Osteoblast (primary cell): Measurements from ENCODE around the gene FAM209B. TPM values are rescaled to one million over a fixed set of nuclear protein-coding genes. Genes with fewer than 3 reads are reported as not detected.
"Not testable (repeated sequence)": the region's sequence is repeated elsewhere in the genome, so short reads cannot be mapped to it uniquely, and the experiment has no call there.

Source experiments
- DNase-seq: peaks from one replicate; pipeline ENCODE4 v3.0.0; 2011; ENCODE audit warnings: low spot score, mixed read lengths; ENCODE audit not compliant: insufficient read length; ENCODE audit errors: missing footprints
- H2AFZ ChIP-seq: 2 replicates; pipeline ENCODE4 v1.6.0; 2011; ENCODE audit warnings: mild to moderate bottlenecking, low read length
- H3K27ac ChIP-seq: 2 replicates; pipeline ENCODE4 v1.5.1; 2011; ENCODE audit warnings: mild to moderate bottlenecking, low read depth, low read length, moderate library complexity
- H3K27me3 ChIP-seq: 2 replicates; pipeline ENCODE4 v1.6.0; 2012; ENCODE audit warnings: mild to moderate bottlenecking, control low read depth, inconsistent platforms, low read length, moderate library complexity; ENCODE audit not compliant: insufficient read depth
- H3K36me3 ChIP-seq: 2 replicates; pipeline ENCODE4 v1.5.1; 2011; ENCODE audit warnings: mild to moderate bottlenecking, low read length, control low read depth, moderate library complexity; ENCODE audit not compliant: insufficient read depth
- H3K4me1 ChIP-seq: 2 replicates; pipeline ENCODE4 v1.5.1; 2011; ENCODE audit warnings: mild to moderate bottlenecking, low read length, control low read depth, moderate library complexity; ENCODE audit not compliant: insufficient read depth
- H3K4me2 ChIP-seq: 2 replicates; pipeline ENCODE4 v1.6.0; 2011; ENCODE audit warnings: mild to moderate bottlenecking, low read length; ENCODE audit not compliant: insufficient read depth
- H3K4me3 ChIP-seq: fragments of 200-600 bp; sonication (generic); 3 replicates; pipeline ENCODE4 v1.5.1; 2012; ENCODE audit warnings: mild to moderate bottlenecking, low read length, inconsistent platforms; ENCODE audit not compliant: insufficient read depth
- H3K79me2 ChIP-seq: 2 replicates; pipeline ENCODE4 v1.6.0; 2012; ENCODE audit warnings: mild to moderate bottlenecking, low read length, control low read depth, inconsistent platforms; ENCODE audit not compliant: insufficient read depth
- H3K9me3 ChIP-seq: 2 replicates; pipeline ENCODE4 v1.5.1; 2011; ENCODE audit warnings: low read depth, low read length, control low read depth
- H4K20me1 ChIP-seq: 2 replicates; pipeline ENCODE4 v1.6.0; 2012; ENCODE audit warnings: mild to moderate bottlenecking, low read length, control low read depth; ENCODE audit not compliant: insufficient read depth
- CTCF ChIP-seq: IDR thresholded peaks from 2 replicates; pipeline ENCODE4 v1.5.1; 2011; ENCODE audit warnings: mild to moderate bottlenecking, low read depth, low read length, moderate library complexity; ENCODE audit errors: extremely low read depth
- total RNA-seq: library from RNA; depleted of rRNA; stranded (reverse); fragments of >200 nt; gene quantifications from 2 replicates; pipeline ENCODE4 v1.2.3, GENCODE V29; 2012

The FAM209B gene
- total RNA-seq, 1 donor = 0.36 TPM

DNA sequence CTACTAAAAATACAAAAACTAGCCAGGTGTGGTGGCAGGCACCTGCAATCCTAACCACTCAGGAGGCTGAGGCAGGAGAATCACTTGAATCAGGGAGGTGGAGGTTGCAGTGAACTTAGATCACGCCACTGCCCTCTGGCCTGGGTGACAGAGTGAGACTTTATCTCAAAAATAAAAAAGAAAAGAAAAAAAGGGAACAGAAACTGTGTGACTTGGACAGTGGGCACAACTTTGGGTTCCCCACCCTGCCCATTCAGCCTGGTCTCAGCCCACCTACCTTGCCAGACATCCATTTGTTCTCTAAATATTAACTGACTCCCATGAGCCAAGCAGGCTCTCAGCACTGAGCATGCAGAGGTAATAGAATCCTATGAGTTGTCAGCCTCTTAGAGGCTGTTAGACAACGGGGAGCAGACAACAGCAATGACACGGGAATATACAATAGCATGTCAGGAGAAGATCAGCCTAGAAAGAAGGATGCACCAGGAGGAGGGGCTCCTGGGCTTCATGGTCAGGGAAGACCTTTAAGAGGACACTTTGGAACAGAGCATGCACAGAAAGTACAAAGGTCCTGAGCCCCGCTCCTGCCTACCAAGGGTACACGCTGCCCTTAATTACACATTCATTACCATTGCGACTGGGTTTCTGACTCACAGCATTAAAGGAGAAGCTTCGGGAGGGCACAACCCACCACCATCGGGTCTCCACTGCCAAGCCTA, 20.0 kb downstream of the FAM209B start:
- no peak overlapping the region for H3K4me3 ChIP-seq
- H3K9me3 ChIP-seq = no peaks in the 10 kb centered on the region
- no peaks in the 10 kb centered on the region for H3K4me1 ChIP-seq
- no peak for TF ChIP-seq CTCF
- H3K79me2 ChIP-seq = no peaks in the 10 kb centered on the region
- H3K27me3 ChIP-seq = no peaks in the 10 kb centered on the region
- H3K36me3 ChIP-seq = no peaks in the 10 kb centered on the region
- H4K20me1 ChIP-seq = no peaks in the 10 kb centered on the region
- H2AFZ ChIP-seq = no peak overlapping the region
- no peak overlapping the region for H3K4me2 ChIP-seq
- DNase-seq = peak; percentile 19
- H3K27ac ChIP-seq = no peak overlapping the region

- Histone ChIP-seq H3K4me1 (no peaks in the 10 kb centered on the region), H4K20me1 (no peaks in the 10 kb centered on the region), H2AFZ (no peak overlapping the region), H3K4me3 (peak overlapping the region; percentile 31), H3K4me2 (peak overlapping the region; percentile 43), H3K79me2 (no peaks in the 10 kb centered on the region), H3K27ac (no peak overlapping the region), H3K27me3 (peaks cover 3% of the 10 kb centered on the region), H3K9me3 (no peaks in the 10 kb centered on the region), H3K36me3 (no peaks in the 10 kb centered on the region)
- no peak for TF ChIP-seq CTCF
- peak; percentile 90 for DNase-seq
These were observed 21.8 kb downstream of the FAM209B start for GRCh38 chr20:56554869-56555268.

DNA sequence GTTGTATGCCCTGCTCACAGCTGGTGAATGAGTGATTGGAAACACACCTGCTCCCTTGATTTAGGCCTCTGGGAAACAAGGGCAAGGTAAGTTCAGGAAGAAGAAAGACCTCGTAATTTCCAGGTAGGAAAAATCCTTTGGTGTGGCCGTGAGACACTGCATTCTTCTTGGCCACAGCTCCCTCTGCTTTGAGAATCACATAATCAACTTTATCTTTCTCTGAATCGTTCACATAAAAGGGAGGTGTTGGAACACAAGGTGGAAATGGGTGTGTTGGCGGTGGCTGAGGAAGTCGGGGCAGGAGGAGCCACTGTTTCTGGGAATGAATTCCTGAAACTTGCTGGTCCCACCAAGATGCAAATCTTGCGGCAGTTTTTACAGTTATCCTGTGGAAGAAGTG, 25.9 kb downstream of the FAM209B start:
- no peak overlapping the region for H3K4me3 ChIP-seq
- no peak overlapping the region for H2AFZ ChIP-seq
- TF ChIP-seq CTCF = no peak
- no peak overlapping the region for H3K27ac ChIP-seq
- H3K4me1 ChIP-seq = no peaks in the 10 kb centered on the region
- no peak overlapping the region for H3K4me2 ChIP-seq
- no peaks in the 10 kb centered on the region for H4K20me1 ChIP-seq
- no peaks in the 10 kb centered on the region for H3K36me3 ChIP-seq
- H3K9me3 ChIP-seq = no peaks in the 10 kb centered on the region
- DNase-seq = no peak
- H3K79me2 ChIP-seq = no peaks in the 10 kb centered on the region
- H3K27me3 ChIP-seq = peaks cover 3% of the 10 kb centered on the region

GRCh38 chr20:56564526-56564925, 31.5 kb downstream of the FAM209B start:
- H4K20me1 ChIP-seq, H2AFZ ChIP-seq, H3K79me2 ChIP-seq, H3K27ac ChIP-seq, DNase-seq, H3K4me1 ChIP-seq, H3K36me3 ChIP-seq, H3K4me2 ChIP-seq, H3K27me3 ChIP-seq, H3K4me3 ChIP-seq, H3K9me3 ChIP-seq: not testable (repeated sequence)
